HT-29 (cell line): ENCODE measurements around the gene MAMSTR. TPM values are rescaled to one million over a fixed set of nuclear protein-coding genes. Genes with fewer than 3 reads are reported as not detected.

ENCODE experiments used
- DNase-seq: peaks from one replicate; pipeline ENCODE4 v3.0.0-alpha.2; 2015; ENCODE audit warnings: low spot score
- total RNA-seq: library from RNA; depleted of rRNA; stranded (reverse); fragments of >200 nt; shearing (Covaris generic); gene quantifications from 2 replicates; pipeline ENCODE4 v1.2.3, GENCODE V29; 2014; rRNA removed

MAMSTR gene
- total RNA-seq, 1 experiment from 2014 or later, result 0.84 TPM

GRCh38 chr19:48668332-48668731, 51.2 kb downstream of the MAMSTR start:
- no peak for DNase-seq

GRCh38 chr19:48665786-48666185, 53.7 kb downstream of the MAMSTR start:
- DNase-seq, result no peak

DNA sequence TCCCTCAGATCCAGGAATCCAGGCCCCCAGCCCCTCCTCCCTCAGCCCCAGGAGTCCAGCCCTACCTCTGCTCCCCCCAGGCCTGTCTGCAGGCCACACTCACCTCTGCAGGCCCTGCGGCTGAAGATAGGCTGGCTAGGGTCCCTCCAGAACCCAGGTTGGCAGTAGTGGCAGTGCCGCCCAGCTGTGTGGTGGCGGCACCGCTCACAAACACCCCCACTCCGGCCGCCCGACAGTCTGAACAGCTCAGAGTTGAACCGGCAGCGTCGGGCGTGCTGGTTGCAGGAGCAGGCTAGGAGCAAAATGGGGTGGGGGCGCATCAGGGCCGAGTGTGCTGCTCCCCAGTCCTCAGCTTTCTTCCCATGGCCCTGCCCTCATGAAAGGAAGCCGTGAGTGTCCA, 55.0 kb downstream of the MAMSTR start:
- no peak for DNase-seq

DNA sequence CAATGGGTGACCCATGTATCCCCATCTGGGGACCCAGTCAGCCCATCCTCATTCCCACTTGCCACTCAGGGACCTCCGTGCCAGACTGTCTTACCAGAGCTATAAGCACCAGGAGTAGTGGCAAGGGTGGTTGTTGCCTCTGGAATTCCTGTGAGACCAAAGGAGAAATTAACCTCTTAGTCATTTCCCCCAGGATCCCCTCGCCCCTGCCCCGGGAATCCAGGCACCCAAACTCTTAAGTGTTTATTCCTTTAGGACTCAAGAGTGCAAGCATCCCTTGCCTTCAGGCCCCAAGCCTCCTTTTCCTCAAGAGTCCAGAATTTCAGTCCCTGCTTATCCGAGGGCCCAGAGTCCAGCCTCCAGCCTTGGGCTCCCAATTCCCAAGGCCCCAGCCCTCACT, 55.9 kb downstream of the MAMSTR start:
- DNase-seq, result no peak

Other genes starting within 250 kb of the MAMSTR start
- gene LMTK3, start 207.9 kb downstream of the MAMSTR start, total RNA-seq, result 11.4 and 12.2 TPM in 2 replicates
- 48.6 and 55.3 TPM in 2 replicates for gene SULT2B1, start 167.6 kb downstream of the MAMSTR start, total RNA-seq
- gene SPACA4, start 113.0 kb downstream of the MAMSTR start, total RNA-seq, result 2.3 and 3.4 TPM in 2 replicates
- gene FAM83E, start 104.6 kb downstream of the MAMSTR start, total RNA-seq, result 15.9 and 18.5 TPM in 2 replicates
- gene RPL18, start 100.5 kb downstream of the MAMSTR start, total RNA-seq, result 6,271 and 6,382 TPM in 2 replicates
- gene SPHK2, start 100.2 kb downstream of the MAMSTR start, total RNA-seq, result 114 and 115 TPM in 2 replicates
- gene DBP, start 82.3 kb downstream of the MAMSTR start, total RNA-seq, result 19.4 and 27.9 TPM in 2 replicates
- 1.4 and 4.7 TPM in 2 replicates for gene CA11, start 73.5 kb downstream of the MAMSTR start, total RNA-seq
- gene NTN5, start 46.7 kb downstream of the MAMSTR start, total RNA-seq, result not detected in 2 replicates
- 14.3 and 21.0 TPM in 2 replicates for gene FUT2, start 23.8 kb downstream of the MAMSTR start, total RNA-seq
- gene RASIP1, start 20.9 kb upstream of the MAMSTR start, total RNA-seq, result 0.34 and 0.61 TPM in 2 replicates
- 0.05 and 0.58 TPM in 2 replicates for gene IZUMO1, start 27.2 kb upstream of the MAMSTR start, total RNA-seq
- 4.6 and 6.3 TPM in 2 replicates for gene FUT1, start 32.9 kb upstream of the MAMSTR start, total RNA-seq
- not detected in 2 replicates for gene FGF21, start 35.8 kb upstream of the MAMSTR start, total RNA-seq
- gene BCAT2, start 91.3 kb upstream of the MAMSTR start, total RNA-seq, result 62.8 and 65.7 TPM in 2 replicates
- gene HSD17B14, start 116.8 kb upstream of the MAMSTR start, total RNA-seq, result not detected in 2 replicates
- 3.9 and 5.4 TPM in 2 replicates for gene PLEKHA4, start 148.9 kb upstream of the MAMSTR start, total RNA-seq
- gene PPP1R15A, start 152.7 kb upstream of the MAMSTR start, total RNA-seq, result 152 and 165 TPM in 2 replicates
- not detected in 2 replicates for gene TULP2, start 179.0 kb upstream of the MAMSTR start, total RNA-seq
- 160 and 185 TPM in 2 replicates for gene NUCB1, start 180.6 kb upstream of the MAMSTR start, total RNA-seq
- 0.10 and 0.42 TPM in 2 replicates for gene DHDH, start 214.0 kb upstream of the MAMSTR start, total RNA-seq
- gene BAX, start 235.2 kb upstream of the MAMSTR start, total RNA-seq, result 185 and 213 TPM in 2 replicates
- gene FTL, start 245.6 kb upstream of the MAMSTR start, total RNA-seq, result 5,979 and 6,365 TPM in 2 replicates